Measurements from ENCODE around the gene NRL. TPM values are rescaled to one million over a fixed set of nuclear protein-coding genes. Genes with fewer than 3 reads are reported as not detected.

The NRL gene
- total RNA-seq, 1 experiment from 2014 or later, result 0.66 TPM

DNA sequence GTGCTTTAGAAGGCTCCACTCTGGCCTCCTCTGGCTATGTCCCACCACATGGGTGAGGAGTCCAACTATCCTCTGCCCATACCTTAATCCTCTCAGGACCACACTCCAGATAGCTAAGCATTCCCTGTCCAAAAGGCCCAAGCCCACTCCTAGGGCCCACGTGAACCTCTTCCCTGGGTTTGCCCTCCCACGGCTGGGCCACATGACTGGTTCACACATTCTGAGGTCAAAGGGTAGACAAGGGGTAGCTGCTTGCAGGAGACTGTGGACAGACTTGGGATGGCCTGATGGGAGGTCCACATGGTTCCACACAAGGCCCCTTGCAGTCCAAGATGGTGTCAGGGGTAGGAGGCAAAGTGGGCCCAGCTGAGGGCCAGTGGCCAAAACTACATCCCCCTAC, 26.7 kb downstream of the NRL start:
- RAD21 ChIA-PET (ENCODE audit: low non-redundant PET in 1 of 2, low total read pairs in 2 of 2, uncharacterized antibody in 2 of 2, unreplicated experiment in 2 of 2), result interaction anchor here in 1 of 2 experiments (1.3 kb wide), 1 partner anchor 30 kb away, joined by 3 read pairs; no protein-coding TSS in a partner anchor

More for the DNA sequence above, 26.7 kb downstream of the NRL start:
- H3K9me2 ChIP-seq (ENCODE audit: insufficient read depth), result no peaks in the 10 kb centered on the region
- TF ChIP-seq POLR2AphosphoS5 (IDR thresholded peaks at IDR 0.05; ENCODE audit: low read depth, low read length) (no peak), ELF1 (IDR thresholded peaks at IDR 0.05; ENCODE audit: borderline replicate concordance, low read depth) (no peak), POLR2A (IDR thresholded peaks at IDR 0.05; ENCODE audit: borderline replicate concordance, extremely low read depth, insufficient read depth, insufficient read length) (no peak), ZNF274 (IDR thresholded peaks at IDR 0.05; ENCODE audit: low read depth, low read length) (no peak), SIN3A (IDR thresholded peaks at IDR 0.05; ENCODE audit: low read depth) (no peak), SRF (IDR thresholded peaks at IDR 0.05; ENCODE audit: low read depth) (no peak), CEBPB (IDR thresholded peaks at IDR 0.05; ENCODE audit: low read depth) (no peak), EGR1 (IDR thresholded peaks at IDR 0.05; ENCODE audit: low read depth) (no peak), FOSL1 (IDR thresholded peaks at IDR 0.05; ENCODE audit: low read depth) (no peak), EZH2phosphoT487 (IDR thresholded peaks at IDR 0.05; ENCODE audit: borderline replicate concordance) (no peak), CBX3 (IDR thresholded peaks at IDR 0.05; ENCODE audit: low read depth) (no peak), JUND (IDR thresholded peaks at IDR 0.05) (no peak)
- TF ChIP-seq, protein P1, sequence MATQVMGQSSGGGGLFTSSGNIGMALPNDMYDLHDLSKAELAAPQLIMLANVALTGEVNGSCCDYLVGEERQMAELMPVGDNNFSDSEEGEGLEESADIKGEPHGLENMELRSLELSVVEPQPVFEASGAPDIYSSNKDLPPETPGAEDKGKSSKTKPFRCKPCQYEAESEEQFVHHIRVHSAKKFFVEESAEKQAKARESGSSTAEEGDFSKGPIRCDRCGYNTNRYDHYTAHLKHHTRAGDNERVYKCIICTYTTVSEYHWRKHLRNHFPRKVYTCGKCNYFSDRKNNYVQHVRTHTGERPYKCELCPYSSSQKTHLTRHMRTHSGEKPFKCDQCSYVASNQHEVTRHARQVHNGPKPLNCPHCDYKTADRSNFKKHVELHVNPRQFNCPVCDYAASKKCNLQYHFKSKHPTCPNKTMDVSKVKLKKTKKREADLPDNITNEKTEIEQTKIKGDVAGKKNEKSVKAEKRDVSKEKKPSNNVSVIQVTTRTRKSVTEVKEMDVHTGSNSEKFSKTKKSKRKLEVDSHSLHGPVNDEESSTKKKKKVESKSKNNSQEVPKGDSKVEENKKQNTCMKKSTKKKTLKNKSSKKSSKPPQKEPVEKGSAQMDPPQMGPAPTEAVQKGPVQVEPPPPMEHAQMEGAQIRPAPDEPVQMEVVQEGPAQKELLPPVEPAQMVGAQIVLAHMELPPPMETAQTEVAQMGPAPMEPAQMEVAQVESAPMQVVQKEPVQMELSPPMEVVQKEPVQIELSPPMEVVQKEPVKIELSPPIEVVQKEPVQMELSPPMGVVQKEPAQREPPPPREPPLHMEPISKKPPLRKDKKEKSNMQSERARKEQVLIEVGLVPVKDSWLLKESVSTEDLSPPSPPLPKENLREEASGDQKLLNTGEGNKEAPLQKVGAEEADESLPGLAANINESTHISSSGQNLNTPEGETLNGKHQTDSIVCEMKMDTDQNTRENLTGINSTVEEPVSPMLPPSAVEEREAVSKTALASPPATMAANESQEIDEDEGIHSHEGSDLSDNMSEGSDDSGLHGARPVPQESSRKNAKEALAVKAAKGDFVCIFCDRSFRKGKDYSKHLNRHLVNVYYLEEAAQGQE (IDR thresholded peaks at IDR 0.05; ENCODE audit: low read depth), result no peak
- CTCF ChIA-PET, result interaction anchor here (6.3 kb wide), 1 partner anchor 31 kb away, joined by 149 read pairs; no protein-coding TSS in a partner anchor
- no peaks in the 10 kb centered on the region for H3K79me2 ChIP-seq (ENCODE audit: insufficient read depth, low read length)
- H3K27ac ChIP-seq (ENCODE audit: low read depth, low read length), result no peak overlapping the region
- H3K9me3 ChIP-seq (ENCODE audit: control insufficient read depth in 1 of 2, insufficient read depth in 1 of 2, low read depth in 1 of 2, low read length in 2 of 2), result no peaks in the 10 kb centered on the region
- no peaks in the 10 kb centered on the region for H3K27me3 ChIP-seq (ENCODE audit: insufficient read depth, low read length)
- intact Hi-C loops (cut with micrococcal nuclease), result no loop called here
- POLR2A ChIA-PET, result no interaction called here
- no peak overlapping the region for H3K9ac ChIP-seq (ENCODE audit: low read length)
- ATAC-seq (no peak), DNase-seq (ENCODE audit: low read depth, low spot score) (no peak)
- no peak overlapping the region for H2AFZ ChIP-seq (ENCODE audit: low read depth, low read length, poor library complexity, severe bottlenecking)
- H4K20me1 ChIP-seq (ENCODE audit: insufficient read depth), result no peaks in the 10 kb centered on the region
- H3K4me3 ChIP-seq (replicated peaks in 1 of 2; ENCODE audit: low read depth in 1 of 2, low read length in 2 of 2), result no peak overlapping the region
- no peaks in the 10 kb centered on the region for H3K36me3 ChIP-seq (ENCODE audit: control insufficient read depth in 1 of 2, insufficient read depth in 2 of 2, low read length in 2 of 2)
- H3K4me1 ChIP-seq (ENCODE audit: control insufficient read depth in 1 of 2, insufficient read depth in 2 of 2, low read length in 2 of 2), result peaks cover 2% of the 10 kb centered on the region in 2 experiments
- no TSS peak for BruUV-seq (replicated peaks)
- no peak overlapping the region for H3K4me2 ChIP-seq (ENCODE audit: low read length)

Measured in HCT116 (cell line).